ENCODE measurements around the gene RWDD2A. TPM values are rescaled to one million over a fixed set of nuclear protein-coding genes. Genes with fewer than 3 reads are reported as not detected.

RWDD2A gene
- total and polyA plus RNA-seq, 2 of the 4 experiments (the other 2 are of a cell fraction): 3.9 to 4.1 TPM

DNA sequence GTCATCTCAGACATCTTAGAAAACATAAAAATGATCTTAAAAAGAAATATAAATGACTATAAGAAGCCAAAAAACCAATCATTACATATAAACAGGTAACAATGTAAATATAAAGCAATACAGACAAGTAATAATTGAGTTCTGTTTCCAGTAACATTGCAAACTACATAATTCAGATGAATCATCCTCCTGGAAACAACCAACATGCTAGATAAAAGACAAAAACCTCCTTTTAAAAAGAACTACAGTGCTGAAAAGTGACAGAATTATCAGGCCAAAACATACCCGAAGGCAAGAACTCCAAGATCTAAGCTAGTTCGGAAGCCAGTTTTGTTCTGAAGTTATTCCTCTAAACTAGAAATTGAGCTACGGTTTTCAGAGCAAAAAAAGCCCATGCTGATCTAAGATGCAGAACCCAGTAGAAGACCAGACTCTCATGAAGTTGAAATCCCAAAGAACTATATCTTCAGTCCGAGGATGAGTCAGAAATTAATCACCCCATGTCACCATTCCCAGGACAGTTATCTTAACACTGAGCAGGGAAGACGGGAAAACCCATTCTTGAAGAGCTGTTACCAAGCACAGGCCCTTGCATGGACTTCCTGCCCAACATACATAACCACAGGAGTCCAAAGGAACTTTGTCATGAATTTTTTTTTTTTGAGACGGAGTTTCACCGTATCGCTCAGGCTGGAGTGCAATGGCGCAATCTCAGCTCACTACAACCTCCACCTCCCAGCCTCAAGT is 9.9 kb upstream of the RWDD2A start (continued):
- TF ChIP-seq CHD1 (IDR thresholded peaks at IDR 0.05; ENCODE audit: low read depth, low read length): no peak

- Histone ChIP-seq H3K27ac (ENCODE audit: insufficient read depth, low read length) (no peak overlapping the region), H3K9me1 (ENCODE audit: insufficient read depth, low read length) (peaks cover 6% of the 10 kb centered on the region; the same call in 1 of the 2 replicates), H4K20me1 (ENCODE audit: insufficient read depth, low read length) (peaks cover 36% of the 10 kb centered on the region), H2BK20ac (ENCODE audit: low read depth, low read length) (no peak overlapping the region), H3K79me1 (ENCODE audit: low read depth in 1 of 2, low read length in 2 of 2) (peaks cover 35 to 56% of the 10 kb centered on the region in 2 experiments), H3K4me1 (ENCODE audit: control insufficient read depth, insufficient read depth, low read length) (peaks cover 2% of the 10 kb centered on the region), H3K56ac (ENCODE audit: extremely low read depth, insufficient read depth, low read length) (no peak overlapping the region), H4K5ac (ENCODE audit: low read depth, low read length) (no peak overlapping the region), H3K18ac (ENCODE audit: low read depth, low read length) (no peak overlapping the region), H2BK5ac (ENCODE audit: low read depth, low read length, poor library complexity, severe bottlenecking) (peak overlapping the region; percentile 55), H3K14ac (replicated peaks; ENCODE audit: low read depth, low read length) (no peak overlapping the region; the same call in 1 of the 2 replicates), H3K9me3 (ENCODE audit: control insufficient read depth, insufficient read depth, low read length) (no peaks in the 10 kb centered on the region), H3K23ac (ENCODE audit: low read depth, low read length) (peak overlapping the region; percentile 35), H3K4ac (ENCODE audit: low read depth, low read length) (no peak overlapping the region), H2AK9ac (replicated peaks; ENCODE audit: low read depth, low read length, poor library complexity) (no peak overlapping the region), H2AK5ac (ENCODE audit: low read depth, low read length) (no peak overlapping the region), H3K4me2 (ENCODE audit: low read depth, low read length) (no peak overlapping the region), H4K8ac (ENCODE audit: low read depth in 2 of 2, low read length in 2 of 2) (no peak overlapping the region), H3K27me3 (ENCODE audit: control insufficient read depth, insufficient read depth, low read length) (no peaks in the 10 kb centered on the region), H3K4me3 (ENCODE audit: insufficient read depth, low read depth, low read length) (no peak overlapping the region), H4K91ac (ENCODE audit: insufficient read depth, low read depth, low read length) (no peak overlapping the region), H2AFZ (replicated peaks; ENCODE audit: low read length, poor library complexity) (no peak overlapping the region), H3K36me3 (ENCODE audit: control insufficient read depth, insufficient read depth, low read length) (peaks cover 36% of the 10 kb centered on the region), H2BK15ac (ENCODE audit: low read depth, low read length) (no peak overlapping the region), H2BK120ac (ENCODE audit: low read depth, low read length) (no peak overlapping the region), H3K9ac (ENCODE audit: low read depth, low read length) (no peak overlapping the region)
- 100% methylated on average over 2 of the region's 2 CpGs; no CpG with 5 or more reads in 1 of the 2 experiments for WGBS, 2 experiments (ENCODE audit: extremely low coverage in 2 of 2, insufficient read length in 1 of 2)
- intact Hi-C loops (cut with micrococcal nuclease) (no loop called here), dilution Hi-C loops (cut with HindIII; ENCODE audit: low sequenced_read_pairs, unreplicated experiment) (no loop called here), in situ Hi-C loops (cut with MboI; ENCODE audit: low sequenced_read_pairs) (no loop called here)
- peak; percentile 8; the same call in 1 of the 2 replicates for ATAC-seq (ENCODE audit: low read depth)
- BruUV-seq (replicated peaks): no TSS peak
- DNase-seq: peak; percentile 57
- POLR2A ChIA-PET (ENCODE audit: unreplicated experiment): no interaction called here
- CTCF ChIA-PET: no interaction called here
- TF ChIP-seq, protein P1, sequence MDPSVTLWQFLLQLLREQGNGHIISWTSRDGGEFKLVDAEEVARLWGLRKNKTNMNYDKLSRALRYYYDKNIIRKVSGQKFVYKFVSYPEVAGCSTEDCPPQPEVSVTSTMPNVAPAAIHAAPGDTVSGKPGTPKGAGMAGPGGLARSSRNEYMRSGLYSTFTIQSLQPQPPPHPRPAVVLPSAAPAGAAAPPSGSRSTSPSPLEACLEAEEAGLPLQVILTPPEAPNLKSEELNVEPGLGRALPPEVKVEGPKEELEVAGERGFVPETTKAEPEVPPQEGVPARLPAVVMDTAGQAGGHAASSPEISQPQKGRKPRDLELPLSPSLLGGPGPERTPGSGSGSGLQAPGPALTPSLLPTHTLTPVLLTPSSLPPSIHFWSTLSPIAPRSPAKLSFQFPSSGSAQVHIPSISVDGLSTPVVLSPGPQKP (IDR thresholded peaks at IDR 0.05; ENCODE audit: borderline replicate concordance, low read depth, low read length): no peak
- TF ChIP-seq POLR2A (IDR thresholded peaks at IDR 0.05; ENCODE audit: low read depth, low read length): no peak
- TF ChIP-seq RAD21 (IDR thresholded peaks at IDR 0.05; ENCODE audit: low read length): no peak
- TF ChIP-seq NFE2L2 (IDR thresholded peaks at IDR 0.05; ENCODE audit: low read depth, low read length): no peak
- no peak for TF ChIP-seq SMC3 (IDR thresholded peaks at IDR 0.05; ENCODE audit: low read depth, low read length)
- TF ChIP-seq BHLHE40 (IDR thresholded peaks at IDR 0.05; ENCODE audit: low read depth, low read length): no peak
- no peak for TF ChIP-seq RCOR1 (IDR thresholded peaks at IDR 0.05; ENCODE audit: insufficient replicate concordance, low read length)
- no peak for TF ChIP-seq MXI1 (IDR thresholded peaks at IDR 0.05; ENCODE audit: borderline replicate concordance, low read depth, low read length)
- no peak for TF ChIP-seq FOS (IDR thresholded peaks at IDR 0.05; ENCODE audit: low read depth, low read length)
- TF ChIP-seq MAZ (IDR thresholded peaks at IDR 0.05; ENCODE audit: borderline replicate concordance, low read depth, low read length): no peak
- TF ChIP-seq RFX5 (IDR thresholded peaks at IDR 0.05; ENCODE audit: low read depth, low read length): no peak
- TF ChIP-seq CHD1 (IDR thresholded peaks at IDR 0.05; ENCODE audit: low read depth, low read length): no peak
- TF ChIP-seq, protein P2, sequence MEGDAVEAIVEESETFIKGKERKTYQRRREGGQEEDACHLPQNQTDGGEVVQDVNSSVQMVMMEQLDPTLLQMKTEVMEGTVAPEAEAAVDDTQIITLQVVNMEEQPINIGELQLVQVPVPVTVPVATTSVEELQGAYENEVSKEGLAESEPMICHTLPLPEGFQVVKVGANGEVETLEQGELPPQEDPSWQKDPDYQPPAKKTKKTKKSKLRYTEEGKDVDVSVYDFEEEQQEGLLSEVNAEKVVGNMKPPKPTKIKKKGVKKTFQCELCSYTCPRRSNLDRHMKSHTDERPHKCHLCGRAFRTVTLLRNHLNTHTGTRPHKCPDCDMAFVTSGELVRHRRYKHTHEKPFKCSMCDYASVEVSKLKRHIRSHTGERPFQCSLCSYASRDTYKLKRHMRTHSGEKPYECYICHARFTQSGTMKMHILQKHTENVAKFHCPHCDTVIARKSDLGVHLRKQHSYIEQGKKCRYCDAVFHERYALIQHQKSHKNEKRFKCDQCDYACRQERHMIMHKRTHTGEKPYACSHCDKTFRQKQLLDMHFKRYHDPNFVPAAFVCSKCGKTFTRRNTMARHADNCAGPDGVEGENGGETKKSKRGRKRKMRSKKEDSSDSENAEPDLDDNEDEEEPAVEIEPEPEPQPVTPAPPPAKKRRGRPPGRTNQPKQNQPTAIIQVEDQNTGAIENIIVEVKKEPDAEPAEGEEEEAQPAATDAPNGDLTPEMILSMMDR (conservative IDR thresholded peaks at IDR 0.05; ENCODE audit: low read depth, low read length): no peak
- TF ChIP-seq MAFK (IDR thresholded peaks at IDR 0.05; ENCODE audit: low read depth, low read length): no peak
These were observed 8.1 kb upstream of the RWDD2A start for GRCh38 chr6:83185096-83185495.

All from IMR-90 (cell line).